ENCODE results near the gene BEGAIN.

- TF ChIP-seq CTCF (IDR thresholded peaks at IDR 0.05) (no peak), POLR2AphosphoS5 (IDR thresholded peaks at IDR 0.05) (no peak)
These were observed 21.5 kb upstream of the BEGAIN start for GRCh38 chr14:100608586-100609330.

Measured in breast epithelium (tissue), 3 donors.